Right lobe of liver (tissue), 6 donors: ENCODE measurements around the gene MAFF. TPM values are rescaled to one million over a fixed set of nuclear protein-coding genes. Genes with fewer than 3 reads are reported as not detected.

Experiments
- ATAC-seq, 4 donors: fragments of 200-7000 bp; cut with Tn5 transposase; one replicate each; pipeline ENCODE4 v1.9.1; 2020; ENCODE audit warnings: mild to moderate bottlenecking in 4 of 4, moderate library complexity in 4 of 4
- DNase-seq, 3 donors: peaks; one replicate each; pipeline ENCODE4 v3.0.0-alpha.2; 2020
- H3K27ac ChIP-seq, 3 donors: fragments of 200-600 bp; one replicate each; pipeline ENCODE4 v1.8.0; 2022
- H3K27me3 ChIP-seq, 2 donors: fragments of 200-600 bp; one replicate each; pipeline ENCODE4 v1.8.0; 2022
- H3K36me3 ChIP-seq, 4 donors: fragments of 200-600 bp; sonication (generic) in 1 of 4; one replicate each; pipeline versions ENCODE4 v1.5.1 to v1.8.0; 2017 to 2022; ENCODE audit warnings: control low read depth in 1 of 4
- H3K4me1 ChIP-seq, 4 donors: fragments of 200-600 bp; sonication (generic) in 1 of 4; one replicate each; pipeline versions ENCODE4 v1.5.1 to v1.8.0; 2017 to 2022; ENCODE audit warnings: control low read depth in 1 of 4
- H3K4me3 ChIP-seq, 3 donors: fragments of 200-600 bp; one replicate each; pipeline ENCODE4 v1.8.0; 2022
- H3K9me3 ChIP-seq, 4 donors: fragments of 200-600 bp; sonication (generic) in 1 of 4; one replicate each; pipeline versions ENCODE4 v1.5.1 to v1.8.0; 2017 to 2022; ENCODE audit warnings: control low read depth in 1 of 4
- POLR2A ChIP-seq: fragments of 450-650 bp; IDR thresholded peaks from one replicate; pipeline ENCODE4 v1.6.1; 2017; ENCODE audit warnings: antibody characterized with exemption, mild to moderate bottlenecking
- WGBS: methylation state at CpG from one replicate; pipeline ENCODE4 v1.1.6; 2018; ENCODE audit warnings: low coverage, low lambda C conversion rate; ENCODE audit not compliant: insufficient coverage; ENCODE audit errors: missing lambda C conversion rate; 5-methylcytosine and 5-hydroxymethylcytosine counted together
- intact Hi-C, 2 donors: fragments of 100-400 bp; cut with DNase I; formaldehyde crosslinking; loops; one replicate each; pipeline versions ENCODE4 v1.11.2 to v1.14.1; 2022
- total RNA-seq, 6 experiments: library from RNA; depleted of rRNA in 2 of 6; stranded (reverse); fragments of >200 nt in 2 of 6; fragmentation: NEBNext Ultra II Directional in 3 of 6; extraction: Animal tissue kit (Norgen Biotek cat#: 25700) in 3 of 6; gene quantifications; one replicate each; pipeline versions ENCODE4 v1.1.0 to v1.2.4, GENCODE V29; 2016 to 2023
- TF ChIP-seq, protein P1 (sequence below), 4 donors: fragments of 200-600 bp in 3 of 4; fragments of 450-650 bp in 1 of 4; IDR thresholded peaks; one replicate each; pipeline versions ENCODE4 v1.5.1 to v1.8.0; 2016 to 2022; ENCODE audit warnings: antibody characterized with exemption in 4 of 4, mild to moderate bottlenecking in 2 of 4
- donor health status: DM: no; HTN: yes; CAD: no.
- donor health status: DM: no; HTN: no; CAD: no.
- donor health status: DM: no; HTN: no; CAD: no.
- donor health status: DM: no; HTN: yes; CAD: no.
- donor health status: DM: no; HTN: yes; CAD: no.

The MAFF gene
- total RNA-seq, 6 experiments from 2014 or later, result 2.6 to 30.6 (median 11.0) TPM

DNA sequence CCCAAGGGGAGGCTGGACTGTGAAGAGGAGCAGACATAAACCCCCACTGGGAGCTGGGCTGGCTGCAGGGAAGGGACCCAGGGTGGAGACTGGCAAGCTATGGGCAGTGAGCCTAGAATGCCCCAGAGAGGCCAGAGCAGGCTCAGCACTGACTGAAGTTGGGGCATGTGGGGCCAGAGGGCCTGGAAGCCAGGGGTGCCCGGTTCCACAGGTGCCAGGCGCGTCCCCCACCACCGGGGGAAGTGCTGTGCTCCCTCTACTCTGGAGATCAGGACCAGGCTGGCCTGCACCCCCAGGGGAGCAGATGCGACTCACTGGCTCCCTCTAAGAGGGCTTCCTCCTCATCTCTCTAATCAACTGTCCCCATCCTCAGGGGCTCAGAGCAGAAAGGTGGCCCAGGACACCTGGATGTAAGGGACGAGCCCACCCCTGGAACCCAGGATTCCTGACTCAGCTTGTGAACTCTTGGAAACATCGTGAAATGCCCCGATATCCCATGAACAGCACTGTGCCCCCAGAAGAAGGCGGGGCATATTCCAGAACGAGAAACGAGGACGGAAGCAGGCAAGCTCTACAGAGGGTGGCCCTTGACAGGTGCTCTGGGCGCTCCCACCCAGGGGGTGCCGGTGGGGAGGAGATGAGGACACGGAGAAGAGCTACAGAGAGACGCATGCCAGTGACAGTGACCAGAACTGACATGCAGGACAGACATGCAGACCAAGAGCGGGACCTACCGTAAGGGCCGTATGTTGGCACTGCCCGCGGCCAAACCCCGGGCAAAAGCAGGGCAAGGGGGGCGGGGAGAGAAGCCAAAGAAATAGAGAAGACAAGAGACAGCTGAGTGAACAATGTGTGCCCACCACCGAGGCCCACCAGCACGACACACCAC lies 20.4 kb downstream of the MAFF start:
- H3K36me3 ChIP-seq, result peaks cover 0 to 6% (median 0%) of the 10 kb centered on the region in 4 donors
- peaks cover 0 to 14% (median 0%) of the 10 kb centered on the region in 4 donors for H3K4me1 ChIP-seq
- no peak for ATAC-seq
- no peak overlapping the region for H3K4me3 ChIP-seq
- TF ChIP-seq, protein P1, sequence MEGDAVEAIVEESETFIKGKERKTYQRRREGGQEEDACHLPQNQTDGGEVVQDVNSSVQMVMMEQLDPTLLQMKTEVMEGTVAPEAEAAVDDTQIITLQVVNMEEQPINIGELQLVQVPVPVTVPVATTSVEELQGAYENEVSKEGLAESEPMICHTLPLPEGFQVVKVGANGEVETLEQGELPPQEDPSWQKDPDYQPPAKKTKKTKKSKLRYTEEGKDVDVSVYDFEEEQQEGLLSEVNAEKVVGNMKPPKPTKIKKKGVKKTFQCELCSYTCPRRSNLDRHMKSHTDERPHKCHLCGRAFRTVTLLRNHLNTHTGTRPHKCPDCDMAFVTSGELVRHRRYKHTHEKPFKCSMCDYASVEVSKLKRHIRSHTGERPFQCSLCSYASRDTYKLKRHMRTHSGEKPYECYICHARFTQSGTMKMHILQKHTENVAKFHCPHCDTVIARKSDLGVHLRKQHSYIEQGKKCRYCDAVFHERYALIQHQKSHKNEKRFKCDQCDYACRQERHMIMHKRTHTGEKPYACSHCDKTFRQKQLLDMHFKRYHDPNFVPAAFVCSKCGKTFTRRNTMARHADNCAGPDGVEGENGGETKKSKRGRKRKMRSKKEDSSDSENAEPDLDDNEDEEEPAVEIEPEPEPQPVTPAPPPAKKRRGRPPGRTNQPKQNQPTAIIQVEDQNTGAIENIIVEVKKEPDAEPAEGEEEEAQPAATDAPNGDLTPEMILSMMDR (IDR thresholded peaks at IDR 0.05), result no peak
- TF ChIP-seq POLR2A, result no peak
- H3K27me3 ChIP-seq, result no peaks in the 10 kb centered on the region
- no peak overlapping the region for H3K27ac ChIP-seq
- intact Hi-C loops, result loop anchor here in 1 of 2 donors (10.0 kb wide), 1 partner anchor 57 kb away; no protein-coding TSS in a partner anchor
- 100% methylated on average over 1 of the region's 25 CpGs for WGBS
- no peak for DNase-seq
- H3K9me3 ChIP-seq, result no peaks in the 10 kb centered on the region

DNA sequence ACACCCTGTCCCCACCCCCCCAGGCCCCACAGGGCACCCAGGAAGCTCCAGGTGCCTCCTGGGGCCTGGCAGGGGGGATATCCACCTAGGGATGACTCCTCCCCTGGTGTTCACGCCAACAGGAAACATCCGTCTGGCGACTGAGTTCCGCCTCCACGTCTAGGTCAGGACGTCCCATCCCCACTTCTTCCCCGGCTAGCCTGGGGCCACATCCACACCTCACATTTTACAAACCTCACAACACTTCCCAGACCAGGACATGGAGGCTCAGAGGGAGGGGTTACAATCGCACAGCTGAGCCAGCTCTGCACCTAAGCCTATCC lies 21.0 kb downstream of the MAFF start:
- no peaks in the 10 kb centered on the region for H3K27me3 ChIP-seq
- DNase-seq, result no peak
- TF ChIP-seq, protein P1 (IDR thresholded peaks at IDR 0.05), result no peak
- no peak for TF ChIP-seq POLR2A
- peaks cover 0 to 14% (median 0%) of the 10 kb centered on the region in 4 donors for H3K4me1 ChIP-seq
- no peak overlapping the region for H3K4me3 ChIP-seq
- H3K27ac ChIP-seq, result no peak overlapping the region
- no peak for ATAC-seq
- H3K36me3 ChIP-seq, result peaks cover 0 to 6% (median 0%) of the 10 kb centered on the region in 4 donors
- H3K9me3 ChIP-seq, result no peaks in the 10 kb centered on the region
- intact Hi-C loops, result loop anchor here in 1 of 2 donors (10.0 kb wide), 1 partner anchor 58 kb away; no protein-coding TSS in a partner anchor
- 80% methylated on average over 1 of the region's 8 CpGs for WGBS

DNA sequence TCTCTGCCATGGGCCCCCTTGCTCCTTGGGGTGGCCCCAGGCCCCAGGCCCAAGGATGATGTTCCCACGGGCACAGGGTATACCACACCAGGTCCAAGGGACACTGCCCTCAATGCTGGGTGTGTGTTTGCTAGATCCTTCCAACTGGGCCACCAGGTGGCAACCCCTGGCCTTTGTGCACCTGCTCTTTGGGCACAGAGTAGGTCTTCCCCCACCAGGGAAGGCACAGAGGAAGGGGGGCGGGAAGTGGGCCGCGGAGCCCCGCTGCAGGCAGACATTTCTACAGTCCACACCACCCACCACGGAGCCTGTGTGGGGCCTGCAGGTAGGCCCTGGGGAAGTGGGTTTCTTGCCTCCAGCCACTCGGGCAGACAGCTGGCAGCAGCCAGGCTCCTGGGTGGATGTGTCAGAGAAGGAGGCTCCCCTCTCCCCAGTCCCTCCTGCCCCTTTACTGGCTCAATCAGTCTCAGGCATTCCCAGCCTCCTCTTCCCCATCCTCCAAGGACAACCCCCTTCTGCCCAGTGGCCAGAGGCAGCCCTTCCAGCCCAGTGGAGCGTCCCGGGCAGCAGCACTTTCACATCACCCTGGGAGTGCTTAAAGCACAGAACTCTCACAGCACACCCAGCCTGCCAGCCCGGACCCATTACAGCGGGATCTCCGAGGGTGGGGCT lies 21.6 kb downstream of the MAFF start:
- Histone ChIP-seq H3K9me3 (no peaks in the 10 kb centered on the region), H3K27me3 (no peaks in the 10 kb centered on the region), H3K4me3 (no peak overlapping the region), H3K36me3 (peaks cover 0 to 6% (median 0%) of the 10 kb centered on the region in 4 donors), H3K27ac (no peak overlapping the region), H3K4me1 (peaks cover 0 to 9% (median 0%) of the 10 kb centered on the region in 4 donors)
- DNase-seq, result no peak
- TF ChIP-seq, protein P1 (IDR thresholded peaks at IDR 0.05), result no peak
- no peak for TF ChIP-seq POLR2A
- ATAC-seq, result no peak
- 93% methylated on average over 3 of the region's 12 CpGs for WGBS
- intact Hi-C loops, result loop anchor here in 1 of 2 donors (10.0 kb wide), 1 partner anchor 59 kb away; no protein-coding TSS in a partner anchor

DNA sequence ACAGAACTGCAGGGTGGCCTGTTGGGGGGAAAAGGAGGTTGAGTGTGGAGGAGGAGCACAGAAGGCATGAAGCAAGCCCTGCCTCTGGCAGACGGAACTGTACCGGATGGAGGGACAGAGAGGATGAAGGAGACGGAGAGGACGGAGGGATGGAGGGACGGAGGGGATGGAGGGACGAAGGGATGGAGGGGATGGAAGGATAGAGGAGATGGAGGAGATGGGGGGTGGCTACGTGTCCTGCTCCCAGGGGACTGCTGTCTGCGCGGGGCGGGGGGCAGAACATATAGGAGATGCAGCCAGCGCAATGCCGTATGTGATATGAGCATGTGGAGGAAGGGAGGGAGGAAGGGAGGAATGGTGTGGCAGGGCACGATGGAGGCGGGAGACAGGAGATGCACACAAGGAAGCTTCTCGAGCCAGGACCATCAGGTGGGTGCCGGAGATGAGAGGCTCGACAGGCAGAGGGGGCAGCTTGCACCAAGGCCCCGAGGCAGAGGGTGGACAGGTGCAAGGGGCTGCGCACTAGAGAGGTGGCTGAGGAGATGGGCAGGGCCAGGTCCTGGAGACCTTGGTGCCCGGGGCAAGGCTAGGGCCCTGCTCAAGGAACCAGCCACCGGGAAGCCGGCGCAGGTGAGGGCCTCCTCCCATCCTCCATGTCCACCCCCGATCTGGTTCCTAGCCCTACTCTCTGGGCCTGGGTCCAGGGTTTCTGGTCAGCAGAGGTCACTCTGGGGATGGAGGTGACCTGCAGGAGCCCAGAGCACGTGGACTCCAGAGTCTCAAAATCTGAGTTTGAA lies 25.3 kb downstream of the MAFF start:
- WGBS, result 95% methylated on average over 17 of the region's 25 CpGs
- H3K4me3 ChIP-seq, result no peak overlapping the region
- DNase-seq (no peak), ATAC-seq (no peak)
- no peaks in the 10 kb centered on the region for H3K4me1 ChIP-seq
- no peak for TF ChIP-seq POLR2A
- TF ChIP-seq, protein P1 (IDR thresholded peaks at IDR 0.05), result no peak
- H3K27ac ChIP-seq, result no peak overlapping the region
- H3K27me3 ChIP-seq, result no peaks in the 10 kb centered on the region
- intact Hi-C loops, result loop anchor here in 1 of 2 donors (10.0 kb wide), 1 partner anchor 62 kb away; no protein-coding TSS in a partner anchor
- H3K36me3 ChIP-seq, result peaks cover 0 to 10% (median 2%) of the 10 kb centered on the region in 4 donors
- H3K9me3 ChIP-seq, result no peaks in the 10 kb centered on the region
